ENCODE data around the gene SH3RF1. TPM values are rescaled to one million over a fixed set of nuclear protein-coding genes. Genes with fewer than 3 reads are reported as not detected.

SH3RF1 gene
- total and polyA plus RNA-seq, 2 of the 13 experiments (the other 11 are each of a cell fraction or from before 2014, with no cell fraction given): 3.1 to 3.2 TPM

DNA sequence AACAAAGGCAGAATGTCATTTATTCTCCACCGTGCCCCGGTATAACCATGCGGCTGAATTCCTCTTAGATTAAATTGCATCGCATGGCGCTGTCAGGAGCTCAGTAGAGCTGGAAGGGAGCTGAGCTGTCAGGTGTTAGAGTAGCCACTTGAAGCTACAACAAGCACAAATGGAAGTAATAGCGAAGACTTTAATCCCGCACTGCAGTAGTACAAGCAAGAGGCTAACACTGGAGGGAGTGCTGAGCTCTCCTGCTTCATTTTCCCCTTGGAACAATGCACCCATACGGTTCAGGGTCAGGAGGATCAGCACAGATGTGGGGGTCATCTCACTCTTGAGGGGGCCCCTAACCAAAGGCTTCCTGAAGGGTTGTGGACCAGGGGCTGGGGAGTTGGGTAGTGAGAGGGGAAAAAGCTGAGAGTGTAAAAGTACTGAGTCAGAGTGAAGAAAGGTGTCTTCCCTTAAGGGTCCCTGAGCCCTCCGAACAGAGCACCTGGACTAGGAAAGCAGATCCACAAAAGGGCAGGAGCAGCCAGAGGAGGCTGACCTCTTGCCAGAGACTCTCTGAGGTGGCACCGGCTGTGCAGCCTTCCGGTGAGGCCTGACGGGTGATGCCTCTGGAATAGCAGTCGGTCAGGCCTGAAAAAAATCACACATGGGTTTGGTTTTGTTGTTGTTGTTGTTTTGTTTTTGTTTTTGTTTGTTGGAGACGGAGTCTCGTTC, 224.7 kb downstream of the SH3RF1 start (continued):
- TF ChIP-seq ZNF775 (CRISPR knock-in tag; IDR thresholded peaks at IDR 0.05; ENCODE audit: borderline replicate concordance) (no peak), ZNF710 (CRISPR knock-in tag; IDR thresholded peaks at IDR 0.05; ENCODE audit: borderline replicate concordance) (no peak), ZNF562 (CRISPR knock-in tag; IDR thresholded peaks at IDR 0.05; ENCODE audit: borderline replicate concordance) (no peak), JUND (CRISPR knock-in tag; IDR thresholded peaks at IDR 0.05) (no peak), ZNF329 (CRISPR knock-in tag; IDR thresholded peaks at IDR 0.05; ENCODE audit: low read depth) (no peak), ASH2L (IDR thresholded peaks at IDR 0.05; ENCODE audit: insufficient read length, low read depth, low read length) (no peak), ZBTB3 (CRISPR knock-in tag; IDR thresholded peaks at IDR 0.05; ENCODE audit: borderline replicate concordance, low read depth) (no peak), SP2 (CRISPR knock-in tag; IDR thresholded peaks at IDR 0.05) (no peak), DBP (CRISPR knock-in tag; IDR thresholded peaks at IDR 0.05; ENCODE audit: not compliant biosample characterization) (no peak), ZNF24 (IDR thresholded peaks at IDR 0.05) (no peak), RXRB (CRISPR knock-in tag; IDR thresholded peaks at IDR 0.05; ENCODE audit: borderline replicate concordance) (no peak)

Data from HepG2 (cell line).